Mammary epithelial cell (primary cell): ENCODE measurements around the gene FAR1.

Source experiments
- CTCF ChIP-seq, 2 donors: IDR thresholded peaks in 1 of 2; conservative IDR thresholded peaks in 1 of 2; 2 replicates each; pipeline ENCODE4 v1.5.1; 2011 to 2012; ENCODE audit warnings: inconsistent platforms in 2 of 2, low read length in 2 of 2, mild to moderate bottlenecking in 2 of 2, control low read depth in 1 of 2, low read depth in 1 of 2; ENCODE audit not compliant: insufficient read depth in 1 of 2; ENCODE audit errors: extremely low read depth in 1 of 2
- EZH2 ChIP-seq: IDR thresholded peaks from 2 replicates; pipeline ENCODE4 v1.6.1; 2012; ENCODE audit warnings: low read length, inconsistent platforms, borderline replicate concordance

- TF ChIP-seq CTCF (conservative IDR thresholded peaks at IDR 0.05 in 1 of 2, IDR thresholded peaks at IDR 0.05 in 1 of 2; ENCODE audit: extremely low read depth in 1 of 2, insufficient read depth in 1 of 2, low read depth in 1 of 2, low read length in 2 of 2) = no peak
- TF ChIP-seq EZH2 = no peak
These were observed 30.0 kb upstream of the FAR1 start for GRCh38 chr11:13638422-13638821.
